Upper lobe of left lung (tissue), 4 donors: Measurements from ENCODE around the gene RASIP1.

Source experiments
- EP300 ChIP-seq, 4 donors: sonication (generic); formaldehyde crosslinking; IDR thresholded peaks; one replicate each; pipeline ENCODE4 v1.5.1; 2017; ENCODE audit warnings: antibody characterized with exemption in 4 of 4, control low read depth in 2 of 4
- POLR2A ChIP-seq, 4 donors: fragments of 450-650 bp; IDR thresholded peaks; one replicate each; pipeline ENCODE4 v1.5.1; 2016 to 2017; ENCODE audit warnings: antibody characterized with exemption in 4 of 4, mild to moderate bottlenecking in 2 of 4
- POLR2AphosphoS5 ChIP-seq, 2 donors: sonication (generic); formaldehyde crosslinking; IDR thresholded peaks; one replicate each; pipeline ENCODE4 v1.5.1; 2017; ENCODE audit warnings: antibody characterized with exemption in 2 of 2
- TF ChIP-seq, protein P1 (sequence below), 6 experiments: fragments of 450-650 bp in 4 of 6; fragments of 200-600 bp in 2 of 6; sonication (generic) in 2 of 6; IDR thresholded peaks; one replicate each; pipeline ENCODE4 v1.5.1; 2016 to 2019; ENCODE audit warnings: antibody characterized with exemption in 6 of 6

DNA sequence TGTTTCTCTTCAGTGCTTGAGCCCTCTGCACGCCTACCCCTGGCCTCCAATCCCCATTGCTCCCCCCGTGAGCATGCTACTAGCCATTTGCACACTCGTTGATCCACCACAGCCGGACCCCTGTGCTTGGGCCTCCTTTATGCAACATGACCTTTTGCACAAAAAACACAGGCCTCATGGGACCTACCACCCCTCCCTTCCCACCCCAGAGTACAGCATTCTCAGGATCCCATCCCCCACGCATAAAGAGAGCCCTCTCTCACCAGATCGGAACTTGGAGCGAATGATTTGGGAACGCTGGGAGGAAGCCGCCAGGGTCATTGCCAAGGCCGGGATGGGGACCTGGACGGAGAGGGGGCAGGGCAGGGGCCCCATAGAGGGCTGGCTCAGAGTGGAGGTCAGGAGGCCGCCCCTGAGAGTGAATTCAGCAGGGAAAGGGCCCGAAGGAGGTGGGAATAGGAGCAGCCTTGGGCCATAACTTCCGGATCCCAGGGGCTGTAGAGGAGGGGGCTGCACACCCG, 21.6 kb downstream of the RASIP1 start:
- TF ChIP-seq POLR2A (IDR thresholded peaks at IDR 0.05) (no peak), POLR2AphosphoS5 (IDR thresholded peaks at IDR 0.05) (no peak), EP300 (IDR thresholded peaks at IDR 0.05) (no peak)
- TF ChIP-seq, protein P1, sequence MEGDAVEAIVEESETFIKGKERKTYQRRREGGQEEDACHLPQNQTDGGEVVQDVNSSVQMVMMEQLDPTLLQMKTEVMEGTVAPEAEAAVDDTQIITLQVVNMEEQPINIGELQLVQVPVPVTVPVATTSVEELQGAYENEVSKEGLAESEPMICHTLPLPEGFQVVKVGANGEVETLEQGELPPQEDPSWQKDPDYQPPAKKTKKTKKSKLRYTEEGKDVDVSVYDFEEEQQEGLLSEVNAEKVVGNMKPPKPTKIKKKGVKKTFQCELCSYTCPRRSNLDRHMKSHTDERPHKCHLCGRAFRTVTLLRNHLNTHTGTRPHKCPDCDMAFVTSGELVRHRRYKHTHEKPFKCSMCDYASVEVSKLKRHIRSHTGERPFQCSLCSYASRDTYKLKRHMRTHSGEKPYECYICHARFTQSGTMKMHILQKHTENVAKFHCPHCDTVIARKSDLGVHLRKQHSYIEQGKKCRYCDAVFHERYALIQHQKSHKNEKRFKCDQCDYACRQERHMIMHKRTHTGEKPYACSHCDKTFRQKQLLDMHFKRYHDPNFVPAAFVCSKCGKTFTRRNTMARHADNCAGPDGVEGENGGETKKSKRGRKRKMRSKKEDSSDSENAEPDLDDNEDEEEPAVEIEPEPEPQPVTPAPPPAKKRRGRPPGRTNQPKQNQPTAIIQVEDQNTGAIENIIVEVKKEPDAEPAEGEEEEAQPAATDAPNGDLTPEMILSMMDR (IDR thresholded peaks at IDR 0.05) = no peak
